ENCODE data around the gene NOTCH2.

Gene NOTCH2

GRCh38 chr1:119964673-119965363, 104.6 kb downstream of the NOTCH2 start:
- no peak for TF ChIP-seq CTCF (IDR thresholded peaks at IDR 0.05; ENCODE audit: low read depth, low read length)
- H3K4me3 ChIP-seq (ENCODE audit: low read depth, low read length): no peak overlapping the region

GRCh38 chr1:119962296-119962968, 107.0 kb downstream of the NOTCH2 start:
- TF ChIP-seq CTCF (IDR thresholded peaks at IDR 0.05; ENCODE audit: low read depth, low read length): no peak
- no peak overlapping the region for H3K4me3 ChIP-seq (ENCODE audit: low read depth, low read length)

DNA sequence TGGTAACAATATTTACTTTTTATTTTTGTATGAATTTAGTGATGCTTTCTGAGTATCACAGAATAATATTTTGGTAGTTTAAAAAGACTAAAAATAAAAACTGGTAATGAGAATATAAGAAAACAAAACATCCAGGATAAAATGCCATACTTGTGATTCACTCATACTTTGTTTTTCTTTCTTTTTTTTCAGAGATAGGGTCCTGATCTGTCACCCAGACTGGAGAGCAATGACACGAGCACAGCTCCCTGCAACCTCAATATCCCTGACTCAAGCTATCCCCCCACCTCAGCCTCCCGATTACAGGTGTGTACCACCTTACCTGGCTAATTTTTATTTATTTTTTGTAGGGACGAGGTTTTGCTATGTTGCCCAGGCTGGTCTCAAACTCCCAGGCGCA, 109.0 kb downstream of the NOTCH2 start:
- no peak overlapping the region for H3K4me3 ChIP-seq (ENCODE audit: low read depth, low read length)
- no peak for TF ChIP-seq CTCF (IDR thresholded peaks at IDR 0.05; ENCODE audit: low read depth, low read length)

- no peak for TF ChIP-seq CTCF (IDR thresholded peaks at IDR 0.05; ENCODE audit: low read depth, low read length)
These were observed 109.9 kb downstream of the NOTCH2 start for GRCh38 chr1:119959268-119960220.

GRCh38 chr1:119958223-119958622, 111.2 kb downstream of the NOTCH2 start:
- H3K4me3 ChIP-seq (ENCODE audit: low read depth, low read length): no peak overlapping the region
- TF ChIP-seq CTCF (IDR thresholded peaks at IDR 0.05; ENCODE audit: low read depth, low read length): no peak

More at GRCh38 chr1:119959268-119960220, 109.9 kb downstream of the NOTCH2 start:
- H3K4me3 ChIP-seq (ENCODE audit: low read depth, low read length): no peak overlapping the region

DNA sequence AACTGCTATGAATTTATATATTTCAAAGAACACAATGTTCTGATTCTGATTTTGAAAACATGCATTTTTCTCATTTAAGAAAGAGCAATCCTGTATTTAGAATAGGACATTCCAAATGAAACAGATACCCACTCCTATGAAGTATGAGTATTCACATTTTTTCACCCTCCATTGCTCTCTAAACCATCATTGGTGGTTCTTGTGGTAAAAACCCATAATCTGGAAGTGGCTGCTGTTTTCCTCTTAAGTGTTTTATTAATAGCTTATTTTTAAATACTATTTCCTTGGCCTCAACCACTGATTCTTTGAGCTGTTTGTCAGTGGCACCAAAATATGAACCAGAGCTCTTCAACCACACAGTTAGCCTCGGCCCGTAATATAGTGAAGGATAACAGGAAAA, 113.2 kb downstream of the NOTCH2 start:
- H3K4me3 ChIP-seq (ENCODE audit: low read depth, low read length): no peak overlapping the region
- no peak for TF ChIP-seq CTCF (IDR thresholded peaks at IDR 0.05; ENCODE audit: low read depth, low read length)

Measured in WI38 (cell line).